HepG2 (cell line): ENCODE measurements around the gene EEPD1. TPM values are rescaled to one million over a fixed set of nuclear protein-coding genes. Genes with fewer than 3 reads are reported as not detected.

Source experiments
- AKAP8 ChIP-seq: sonication (generic); formaldehyde crosslinking; IDR thresholded peaks from 2 replicates; pipeline ENCODE4 v1.5.1; 2020; ENCODE audit warnings: mild to moderate bottlenecking, missing genetic modification reagents
- ARNT ChIP-seq: fragments of 450-650 bp; IDR thresholded peaks from 2 replicates; pipeline ENCODE4 v1.6.1; 2017
- HDAC1 ChIP-seq: sonication (generic); formaldehyde crosslinking; IDR thresholded peaks from 2 replicates; pipeline ENCODE4 v1.5.1; 2020; ENCODE audit warnings: mild to moderate bottlenecking, missing genetic modification reagents
- NFE2L1 ChIP-seq: sonication (generic); formaldehyde crosslinking; IDR thresholded peaks from 2 replicates; pipeline ENCODE4 v1.4.0; 2020; ENCODE audit warnings: missing genetic modification reagents, mild to moderate bottlenecking, borderline replicate concordance
- POLR2A ChIP-seq, 2 experiments: IDR thresholded peaks; 2 replicates each; pipeline ENCODE4 v1.6.1; 2011; ENCODE audit warnings: low read depth in 2 of 2, low read length in 2 of 2, mild to moderate bottlenecking in 1 of 2, moderate library complexity in 1 of 2; ENCODE audit not compliant: insufficient read depth in 1 of 2
- SRSF1 ChIP-seq: fragments of 200-400 bp; formaldehyde crosslinking; optimal IDR thresholded peaks from 2 replicates; pipeline ENCODE3; 2017; ENCODE audit warnings: mild to moderate bottlenecking, low read depth, low read length, moderate library complexity
- TBX3 ChIP-seq: fragments of 450-650 bp; IDR thresholded peaks from 2 replicates; pipeline ENCODE4 v1.6.1; 2017; ENCODE audit warnings: antibody characterized with exemption, mild to moderate bottlenecking, inconsistent platforms, borderline replicate concordance
- ZFAT ChIP-seq: sonication (generic); formaldehyde crosslinking; conservative IDR thresholded peaks from 2 replicates; pipeline ENCODE4 v1.8.1; 2023; ENCODE audit warnings: missing genetic modification reagents, inconsistent platforms
- ZNF256 ChIP-seq: sonication (generic); formaldehyde crosslinking; conservative IDR thresholded peaks from 2 replicates; pipeline ENCODE4 v1.4.0; 2020; ENCODE audit warnings: missing genetic modification reagents
- ZNF44 ChIP-seq: sonication (generic); formaldehyde crosslinking; IDR thresholded peaks from 2 replicates; pipeline ENCODE4 v1.5.1; 2020; ENCODE audit warnings: mild to moderate bottlenecking, missing genetic modification reagents
- ZNF562 ChIP-seq: sonication (generic); formaldehyde crosslinking; IDR thresholded peaks from 2 replicates; pipeline ENCODE4 v1.8.0; 2022; ENCODE audit warnings: missing genetic modification reagents, borderline replicate concordance
- ZNF772 ChIP-seq: sonication (generic); formaldehyde crosslinking; IDR thresholded peaks from 2 replicates; pipeline ENCODE4 v1.5.0; 2020; ENCODE audit warnings: mild to moderate bottlenecking, missing genetic modification reagents
- ZNF777 ChIP-seq: sonication (generic); formaldehyde crosslinking; IDR thresholded peaks from 2 replicates; pipeline ENCODE4 v1.4.0; 2020; ENCODE audit warnings: missing genetic modification reagents
- ZNF839 ChIP-seq: sonication (generic); formaldehyde crosslinking; IDR thresholded peaks from 2 replicates; pipeline ENCODE4 v1.4.0; 2020; ENCODE audit warnings: missing genetic modification reagents, mild to moderate bottlenecking, borderline replicate concordance
- polyA plus RNA-seq, 8 experiments: library from polyadenylated mRNA; depleted of rRNA in 3 of 8; stranded (reverse) in 7 of 8; unstranded in 1 of 8; fragments of >200 nt; fragmentation: Illumina TruSeq in 4 of 8; extraction: Trizol in 4 of 8; gene quantifications; 2 replicates each; pipeline versions ENCODE4 v1.2.1 to v1.2.3, GENCODE V29; 2011 to 2016; ENCODE audit warnings: low read depth in 4 of 8, missing spikeins in 1 of 8, mixed read lengths in 1 of 8; ENCODE audit not compliant: insufficient read depth in 1 of 8
- total RNA-seq, 5 experiments: library from RNA; depleted of rRNA; stranded (reverse); fragments of >200 nt; fragmentation: Illumina TruSeq; extraction: Trizol; gene quantifications; 2 replicates each; pipeline ENCODE4 v1.2.3, GENCODE V29; 2016; ENCODE audit warnings: low read depth in 1 of 5
- TF ChIP-seq, protein P1 (sequence below): sonication (generic); formaldehyde crosslinking; IDR thresholded peaks from one replicate; pipeline ENCODE4 v1.5.1; 2020; ENCODE audit warnings: mild to moderate bottlenecking, missing genetic modification reagents; ENCODE audit errors: not compliant biosample characterization
- TF ChIP-seq, protein P2 (sequence below): sonication (generic); formaldehyde crosslinking; IDR thresholded peaks from 2 replicates; pipeline ENCODE4 v1.4.0; 2020; ENCODE audit warnings: low read depth, missing genetic modification reagents
- TF ChIP-seq, protein P3 (sequence below): sonication (generic); formaldehyde crosslinking; IDR thresholded peaks from 2 replicates; pipeline ENCODE4 v1.4.0; 2020; ENCODE audit warnings: missing genetic modification reagents

EEPD1 gene
- total and polyA plus RNA-seq, 2 of the 13 experiments (the other 11 are each of a cell fraction or from before 2014, with no cell fraction given) = 10.1 to 16.4 TPM

DNA sequence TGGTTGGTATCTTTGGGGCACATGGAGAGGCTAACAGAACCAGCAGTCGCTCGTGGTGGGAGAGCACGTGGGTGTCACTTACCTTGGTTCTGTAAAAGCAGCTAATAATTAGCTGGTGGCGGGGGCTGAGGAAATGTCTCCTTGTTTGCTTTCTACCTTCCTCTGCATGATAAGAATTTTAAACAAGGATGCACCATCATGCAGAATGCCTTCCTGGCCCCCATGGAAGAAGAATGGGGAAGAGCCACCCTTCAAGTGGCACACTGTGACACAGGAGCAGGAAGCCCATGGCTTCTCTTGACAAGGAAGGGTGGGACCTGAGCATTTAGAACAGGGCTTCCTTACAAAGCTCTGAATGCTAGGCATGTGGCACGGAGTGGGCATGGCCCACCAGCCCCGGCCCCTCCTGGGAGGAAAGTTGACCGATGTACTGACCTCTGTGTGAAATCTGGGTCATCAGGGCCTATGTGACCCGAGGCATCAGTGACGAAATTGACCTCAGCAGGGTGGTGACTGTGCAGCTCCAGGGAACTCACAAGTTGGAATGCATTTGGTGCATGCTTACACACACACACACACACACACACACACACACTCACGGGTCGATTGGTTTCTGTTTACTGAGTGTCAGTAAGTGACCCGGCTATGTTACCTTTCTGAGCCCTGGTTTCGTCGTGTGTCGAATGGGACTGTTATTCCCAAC is 119.7 kb downstream of the EEPD1 start (continued):
- TF ChIP-seq, protein P1, sequence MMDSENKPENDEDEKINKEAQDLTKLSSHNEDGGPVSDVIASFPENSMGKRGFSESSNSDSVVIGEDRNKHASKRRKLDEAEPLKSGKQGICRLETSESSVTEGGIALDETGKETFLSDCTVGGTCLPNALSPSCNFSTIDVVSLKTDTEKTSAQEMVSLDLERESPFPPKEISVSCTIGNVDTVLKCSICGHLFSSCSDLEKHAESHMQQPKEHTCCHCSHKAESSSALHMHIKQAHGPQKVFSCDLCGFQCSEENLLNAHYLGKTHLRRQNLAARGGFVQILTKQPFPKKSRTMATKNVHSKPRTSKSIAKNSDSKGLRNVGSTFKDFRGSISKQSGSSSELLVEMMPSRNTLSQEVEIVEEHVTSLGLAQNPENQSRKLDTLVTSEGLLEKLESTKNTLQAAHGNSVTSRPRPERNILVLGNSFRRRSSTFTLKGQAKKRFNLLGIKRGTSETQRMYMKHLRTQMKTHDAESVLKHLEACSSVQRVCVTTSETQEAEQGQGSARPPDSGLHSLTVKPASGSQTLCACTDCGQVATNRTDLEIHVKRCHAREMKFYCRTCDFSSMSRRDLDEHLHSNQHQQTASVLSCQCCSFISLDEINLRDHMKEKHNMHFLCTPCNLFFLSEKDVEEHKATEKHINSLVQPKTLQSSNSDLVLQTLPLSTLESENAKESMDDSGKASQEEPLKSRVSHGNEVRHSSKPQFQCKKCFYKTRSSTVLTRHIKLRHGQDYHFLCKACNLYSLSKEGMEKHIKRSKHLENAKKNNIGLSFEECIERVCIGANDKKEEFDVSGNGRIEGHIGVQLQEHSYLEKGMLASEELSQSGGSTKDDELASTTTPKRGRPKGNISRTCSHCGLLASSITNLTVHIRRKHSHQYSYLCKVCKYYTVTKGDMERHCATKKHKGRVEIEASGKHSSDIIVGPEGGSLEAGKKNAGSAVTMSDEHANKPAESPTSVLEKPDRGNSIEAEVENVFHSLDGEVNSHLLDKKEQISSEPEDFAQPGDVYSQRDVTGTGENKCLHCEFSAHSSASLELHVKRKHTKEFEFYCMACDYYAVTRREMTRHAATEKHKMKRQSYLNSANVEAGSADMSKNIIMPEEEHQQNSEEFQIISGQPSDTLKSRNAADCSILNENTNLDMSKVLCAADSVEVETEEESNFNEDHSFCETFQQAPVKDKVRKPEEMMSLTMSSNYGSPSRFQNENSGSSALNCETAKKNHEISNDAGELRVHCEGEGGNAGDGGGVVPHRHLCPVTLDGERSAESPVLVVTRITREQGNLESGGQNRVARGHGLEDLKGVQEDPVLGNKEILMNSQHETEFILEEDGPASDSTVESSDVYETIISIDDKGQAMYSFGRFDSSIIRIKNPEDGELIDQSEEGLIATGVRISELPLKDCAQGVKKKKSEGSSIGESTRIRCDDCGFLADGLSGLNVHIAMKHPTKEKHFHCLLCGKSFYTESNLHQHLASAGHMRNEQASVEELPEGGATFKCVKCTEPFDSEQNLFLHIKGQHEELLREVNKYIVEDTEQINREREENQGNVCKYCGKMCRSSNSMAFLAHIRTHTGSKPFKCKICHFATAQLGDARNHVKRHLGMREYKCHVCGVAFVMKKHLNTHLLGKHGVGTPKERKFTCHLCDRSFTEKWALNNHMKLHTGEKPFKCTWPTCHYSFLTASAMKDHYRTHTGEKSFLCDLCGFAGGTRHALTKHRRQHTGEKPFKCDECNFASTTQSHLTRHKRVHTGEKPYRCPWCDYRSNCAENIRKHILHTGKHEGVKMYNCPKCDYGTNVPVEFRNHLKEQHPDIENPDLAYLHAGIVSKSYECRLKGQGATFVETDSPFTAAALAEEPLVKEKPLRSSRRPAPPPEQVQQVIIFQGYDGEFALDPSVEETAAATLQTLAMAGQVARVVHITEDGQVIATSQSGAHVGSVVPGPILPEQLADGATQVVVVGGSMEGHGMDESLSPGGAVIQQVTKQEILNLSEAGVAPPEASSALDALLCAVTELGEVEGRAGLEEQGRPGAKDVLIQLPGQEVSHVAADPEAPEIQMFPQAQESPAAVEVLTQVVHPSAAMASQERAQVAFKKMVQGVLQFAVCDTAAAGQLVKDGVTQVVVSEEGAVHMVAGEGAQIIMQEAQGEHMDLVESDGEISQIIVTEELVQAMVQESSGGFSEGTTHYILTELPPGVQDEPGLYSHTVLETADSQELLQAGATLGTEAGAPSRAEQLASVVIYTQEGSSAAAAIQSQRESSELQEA (CRISPR knock-in tag) = no peak
- TF ChIP-seq ZNF777 (CRISPR knock-in tag) (no peak), TBX3 (peak; percentile 48; the same call in 1 of the 2 replicates), NFE2L1 (CRISPR knock-in tag) (no peak), ZFAT (CRISPR knock-in tag) (no peak), ZNF44 (peak; percentile 83; the same call in 1 of the 2 replicates), SRSF1 (no peak), ZNF772 (no peak), AKAP8 (CRISPR knock-in tag) (no peak), ARNT (no peak), HDAC1 (CRISPR knock-in tag) (peak; percentile 89), ZNF839 (CRISPR knock-in tag) (no peak), ZNF256 (no peak), ZNF562 (CRISPR knock-in tag) (no peak), POLR2A (IDR thresholded peaks at IDR 0.05; ENCODE audit: insufficient read depth in 1 of 2, low read depth in 2 of 2, low read length in 2 of 2) (no peak)
- TF ChIP-seq, protein P2, sequence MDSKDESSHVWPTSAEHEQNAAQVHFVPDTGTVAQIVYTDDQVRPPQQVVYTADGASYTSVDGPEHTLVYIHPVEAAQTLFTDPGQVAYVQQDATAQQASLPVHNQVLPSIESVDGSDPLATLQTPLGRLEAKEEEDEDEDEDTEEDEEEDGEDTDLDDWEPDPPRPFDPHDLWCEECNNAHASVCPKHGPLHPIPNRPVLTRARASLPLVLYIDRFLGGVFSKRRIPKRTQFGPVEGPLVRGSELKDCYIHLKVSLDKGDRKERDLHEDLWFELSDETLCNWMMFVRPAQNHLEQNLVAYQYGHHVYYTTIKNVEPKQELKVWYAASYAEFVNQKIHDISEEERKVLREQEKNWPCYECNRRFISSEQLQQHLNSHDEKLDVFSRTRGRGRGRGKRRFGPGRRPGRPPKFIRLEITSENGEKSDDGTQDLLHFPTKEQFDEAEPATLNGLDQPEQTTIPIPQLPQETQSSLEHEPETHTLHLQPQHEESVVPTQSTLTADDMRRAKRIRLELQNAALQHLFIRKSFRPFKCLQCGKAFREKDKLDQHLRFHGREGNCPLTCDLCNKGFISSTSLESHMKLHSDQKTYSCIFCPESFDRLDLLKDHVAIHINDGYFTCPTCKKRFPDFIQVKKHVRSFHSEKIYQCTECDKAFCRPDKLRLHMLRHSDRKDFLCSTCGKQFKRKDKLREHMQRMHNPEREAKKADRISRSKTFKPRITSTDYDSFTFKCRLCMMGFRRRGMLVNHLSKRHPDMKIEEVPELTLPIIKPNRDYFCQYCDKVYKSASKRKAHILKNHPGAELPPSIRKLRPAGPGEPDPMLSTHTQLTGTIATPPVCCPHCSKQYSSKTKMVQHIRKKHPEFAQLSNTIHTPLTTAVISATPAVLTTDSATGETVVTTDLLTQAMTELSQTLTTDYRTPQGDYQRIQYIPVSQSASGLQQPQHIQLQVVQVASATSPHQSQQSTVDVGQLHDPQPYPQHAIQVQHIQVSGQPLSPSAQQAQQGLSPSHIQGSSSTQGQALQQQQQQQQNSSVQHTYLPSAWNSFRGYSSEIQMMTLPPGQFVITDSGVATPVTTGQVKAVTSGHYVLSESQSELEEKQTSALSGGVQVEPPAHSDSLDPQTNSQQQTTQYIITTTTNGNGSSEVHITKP (CRISPR knock-in tag) = no peak
- TF ChIP-seq, protein P3, sequence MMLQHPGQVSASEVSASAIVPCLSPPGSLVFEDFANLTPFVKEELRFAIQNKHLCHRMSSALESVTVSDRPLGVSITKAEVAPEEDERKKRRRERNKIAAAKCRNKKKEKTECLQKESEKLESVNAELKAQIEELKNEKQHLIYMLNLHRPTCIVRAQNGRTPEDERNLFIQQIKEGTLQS (CRISPR knock-in tag) = peak; percentile 44; the same call in 1 of the 2 replicates
